HG03565 (cell line): Measurements from ENCODE around the gene SH3RF3.
"Not testable (repeated sequence)": the region's sequence is repeated elsewhere in the genome, so short reads cannot be mapped to it uniquely, and the experiment has no call there.

Source experiments
- ATAC-seq: cut with Tn5 transposase; IDR thresholded peaks from one replicate; pipeline ENCODE4 v1.9.1; 2021; ENCODE audit warnings: mild to moderate bottlenecking, moderate library complexity; ENCODE audit not compliant: unreplicated experiment

The SH3RF3 gene

DNA sequence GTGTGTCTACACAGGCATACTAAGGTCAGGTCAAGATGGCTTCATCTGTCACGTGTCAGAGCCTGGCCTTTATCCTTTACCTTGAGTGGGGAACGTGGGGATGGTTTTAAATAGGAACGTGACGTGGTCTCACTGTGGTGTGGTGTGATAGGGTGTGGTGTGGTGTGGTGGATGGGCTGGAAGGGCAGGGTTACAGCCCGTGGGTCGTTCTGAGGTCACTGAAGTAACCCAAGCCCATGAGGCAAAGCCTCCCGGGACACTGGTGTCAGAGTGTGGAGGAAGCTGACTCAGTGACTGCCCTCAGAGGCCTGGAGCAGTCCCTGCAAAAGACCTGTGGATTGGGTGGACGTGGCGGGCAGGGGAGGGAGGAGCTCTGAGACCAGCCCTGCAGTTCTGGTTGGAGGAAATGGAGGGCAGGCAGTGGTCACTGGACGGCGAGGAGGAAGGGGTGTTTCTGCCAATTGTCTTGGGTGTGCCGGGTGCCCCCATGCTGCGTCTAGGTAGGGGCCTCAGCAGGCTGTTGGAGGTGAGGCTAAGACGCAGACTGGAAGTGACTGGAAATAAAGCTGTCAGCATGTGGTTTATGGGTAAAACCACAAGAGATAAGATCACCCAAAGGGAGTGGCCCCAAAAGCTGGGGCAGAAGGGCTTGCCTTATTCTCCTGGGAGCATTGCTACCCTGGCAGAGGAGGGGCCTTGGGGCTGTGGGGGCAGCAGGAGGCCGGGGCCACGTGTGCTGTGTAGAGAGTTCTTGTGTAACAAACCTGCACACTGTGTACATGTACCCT is 84.8 kb downstream of the SH3RF3 start:
- ATAC-seq, result peak; percentile 79

DNA sequence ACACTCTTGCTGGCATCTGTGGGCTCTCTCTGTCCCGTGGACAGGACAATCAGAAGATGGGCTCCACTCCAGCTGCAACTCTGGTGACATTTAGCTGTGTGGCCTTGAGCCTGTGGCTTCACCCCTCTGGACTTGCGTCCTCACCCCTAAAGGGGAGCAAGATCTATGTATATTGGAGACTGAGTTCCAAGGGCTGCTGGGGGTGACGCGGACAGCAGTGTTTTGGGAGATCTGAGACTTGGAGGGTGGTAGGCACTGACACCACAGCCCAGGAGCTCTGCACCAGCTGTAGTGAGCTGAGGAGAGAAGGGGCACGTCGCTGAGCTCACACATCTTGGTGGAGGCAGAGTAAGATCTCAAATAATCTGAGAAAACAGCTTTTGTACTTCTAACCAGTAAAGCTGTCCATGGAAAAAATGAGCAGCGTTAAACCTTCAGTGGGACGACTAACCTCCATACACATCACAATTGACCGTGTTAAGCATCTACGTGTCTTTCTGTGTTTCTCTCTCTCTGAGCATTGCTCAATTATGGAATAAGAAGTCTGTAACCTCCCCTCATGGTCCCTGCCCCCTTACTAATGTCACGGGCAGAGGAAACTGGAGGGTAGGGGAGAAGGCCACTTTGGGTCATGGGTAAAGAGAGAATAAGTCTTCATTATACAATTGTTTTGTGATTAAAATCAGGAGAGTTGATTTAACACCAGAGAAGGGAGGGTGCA is 85.8 kb downstream of the SH3RF3 start:
- ATAC-seq, result no peak

DNA sequence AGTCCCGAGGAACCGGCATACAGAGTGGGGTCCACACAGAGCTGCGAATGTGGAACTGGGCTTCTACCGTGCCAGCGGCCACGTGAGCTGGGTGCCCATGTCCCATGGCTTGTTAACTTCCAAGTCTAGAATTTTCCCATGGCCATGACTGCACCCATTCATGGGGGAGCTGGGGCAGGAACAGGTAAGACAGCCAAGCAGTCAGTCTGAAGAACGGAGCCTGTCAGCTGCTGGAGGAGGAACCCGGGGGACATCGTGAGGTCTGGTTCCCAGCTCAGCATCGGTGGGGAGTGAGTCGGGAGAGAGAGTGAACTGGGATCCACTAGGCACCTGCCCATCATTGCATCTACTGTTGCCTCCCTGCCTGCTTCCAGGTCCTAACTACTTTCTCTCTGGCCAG is 86.9 kb downstream of the SH3RF3 start:
- no peak for ATAC-seq

DNA sequence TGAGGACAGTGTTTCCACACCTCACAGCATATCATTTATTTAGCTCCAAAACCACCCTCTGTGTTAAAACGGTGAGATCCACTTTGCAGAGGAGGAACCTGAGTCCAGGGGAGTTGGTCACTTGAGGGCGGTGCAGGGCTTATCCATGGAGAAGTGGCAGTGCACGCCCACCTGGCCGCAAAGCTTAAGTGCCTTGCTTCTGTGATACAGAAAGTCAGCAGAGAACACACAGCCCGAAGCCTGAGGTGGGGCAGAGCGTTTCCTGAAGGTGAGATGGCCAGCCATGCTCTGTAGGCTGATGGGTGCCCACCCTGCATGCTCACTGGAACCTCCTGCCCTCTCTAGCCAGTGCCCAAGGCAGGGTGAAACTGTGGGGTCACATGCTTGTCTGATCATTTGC is 87.3 kb downstream of the SH3RF3 start:
- ATAC-seq, result no peak

DNA sequence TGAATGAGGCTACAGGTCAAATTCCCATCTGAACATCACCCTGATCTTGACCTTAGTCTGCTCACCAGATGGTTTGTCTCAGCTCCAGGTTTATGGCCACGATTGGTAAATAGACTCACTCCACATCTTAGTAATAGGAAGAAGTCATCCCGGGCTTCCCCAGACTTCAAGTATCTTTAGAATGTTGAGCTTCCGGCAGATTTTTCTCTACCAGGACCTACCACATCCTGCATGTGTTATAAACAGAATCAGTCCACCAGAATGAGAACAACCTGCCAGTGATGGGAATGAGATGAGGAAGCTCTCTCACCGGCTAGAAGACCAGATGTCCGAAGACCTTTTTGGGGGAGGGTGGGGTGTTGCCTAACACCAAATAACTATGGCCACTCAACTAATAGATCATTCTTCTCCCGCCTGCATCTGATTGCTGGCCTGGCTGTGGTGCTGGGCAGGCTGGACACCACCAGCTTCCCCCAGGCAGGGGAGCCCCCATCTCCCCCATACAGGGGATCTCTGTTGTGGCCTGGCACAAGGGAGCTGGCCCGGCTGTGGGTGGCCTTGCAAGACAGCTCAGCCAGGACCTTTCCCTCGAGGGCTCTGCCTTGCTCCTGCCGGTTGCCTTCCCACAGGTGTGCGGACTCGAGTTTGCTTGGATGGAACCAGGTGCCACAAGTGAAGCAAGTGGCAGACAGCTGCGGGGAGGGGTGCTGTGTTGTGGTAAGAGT is 88.5 kb downstream of the SH3RF3 start:
- no peak for ATAC-seq

DNA sequence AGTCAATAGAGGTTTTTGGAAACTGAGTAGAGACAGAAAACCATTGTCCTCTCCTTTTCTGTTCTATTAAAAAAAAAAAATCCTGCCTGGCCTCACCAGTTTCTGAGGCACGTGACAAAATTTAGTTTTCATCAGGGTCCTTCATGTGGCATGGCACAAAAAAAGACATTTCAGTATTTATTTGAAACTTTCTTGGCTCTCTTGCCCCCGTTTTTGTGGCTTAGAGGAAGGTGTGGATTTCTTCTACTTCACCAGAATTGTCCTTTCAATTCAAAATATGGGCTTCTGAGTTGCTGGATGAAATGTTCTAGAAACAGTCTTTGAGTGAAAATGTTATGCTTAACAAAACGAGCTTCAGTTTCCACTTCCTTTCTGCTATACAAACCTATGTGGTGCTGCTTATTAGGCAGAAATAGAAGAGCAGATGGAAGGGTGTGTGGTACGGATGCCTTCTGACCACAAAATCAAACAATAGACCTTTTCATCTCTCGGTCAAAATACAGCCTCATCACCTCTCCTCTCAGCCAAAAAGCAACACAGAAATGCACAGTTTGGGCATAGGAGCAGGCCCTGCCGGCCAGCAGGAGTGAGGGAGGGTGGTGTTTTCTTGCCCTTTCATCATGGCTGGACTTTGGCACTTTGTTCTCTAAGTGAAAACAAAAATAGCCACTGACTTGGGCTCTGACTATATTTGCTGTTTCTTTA is 89.2 kb downstream of the SH3RF3 start:
- ATAC-seq, result peak; percentile 29

DNA sequence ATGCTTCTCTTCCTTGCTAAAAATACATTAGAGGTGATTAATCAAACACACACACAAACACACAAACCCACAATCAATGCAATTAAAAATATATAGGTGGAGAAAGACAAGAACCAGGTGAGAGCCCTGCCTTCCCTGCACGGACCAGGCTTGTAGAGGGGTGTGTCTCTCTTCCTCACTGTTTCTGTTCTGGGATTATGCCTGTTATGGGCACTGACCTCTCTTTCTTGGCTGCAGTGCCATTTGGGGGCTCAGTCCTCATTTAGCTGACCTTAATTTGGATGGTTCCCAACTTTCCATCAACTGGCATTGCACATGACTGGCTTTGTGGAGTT is 89.8 kb downstream of the SH3RF3 start:
- ATAC-seq, result no peak

DNA sequence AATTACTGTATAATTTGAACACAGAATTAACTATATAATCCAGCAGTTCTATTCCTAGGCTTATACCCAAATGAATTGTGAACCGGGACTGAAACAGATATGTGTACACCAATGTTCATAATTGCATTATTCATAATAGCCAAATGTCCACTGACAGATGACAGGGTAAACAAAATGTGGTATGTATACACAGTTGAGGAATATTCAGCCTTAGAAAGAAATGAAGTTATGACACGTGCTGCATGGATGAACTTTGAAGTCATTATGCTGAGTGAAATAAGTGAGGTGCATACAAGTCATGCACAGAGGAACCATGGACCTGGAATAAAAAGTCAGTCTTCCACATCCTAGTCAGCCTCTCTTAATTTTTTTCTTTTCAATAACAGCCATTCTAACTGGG is 91.9 kb downstream of the SH3RF3 start:
- no peak for ATAC-seq

DNA sequence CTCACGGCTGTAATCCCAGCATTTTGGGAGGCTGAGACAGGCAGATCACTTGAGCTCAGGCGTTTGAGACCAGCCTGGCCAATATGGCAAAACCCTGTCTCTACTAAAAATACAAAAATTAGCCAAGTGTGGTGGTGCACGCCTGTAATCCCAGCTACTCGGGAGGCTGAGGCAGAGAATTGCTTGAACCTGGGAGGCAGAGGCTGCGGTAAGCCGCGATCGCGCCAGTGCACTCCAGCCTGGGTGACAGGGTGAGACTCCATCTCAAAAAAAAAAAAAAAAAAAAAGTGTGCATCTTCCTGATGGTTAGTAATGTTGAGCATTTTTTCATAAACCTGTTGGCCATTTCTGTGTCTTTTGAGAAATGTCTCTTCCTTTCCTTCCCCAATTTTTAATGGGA is 92.3 kb downstream of the SH3RF3 start:
- ATAC-seq, result not testable (repeated sequence)

DNA sequence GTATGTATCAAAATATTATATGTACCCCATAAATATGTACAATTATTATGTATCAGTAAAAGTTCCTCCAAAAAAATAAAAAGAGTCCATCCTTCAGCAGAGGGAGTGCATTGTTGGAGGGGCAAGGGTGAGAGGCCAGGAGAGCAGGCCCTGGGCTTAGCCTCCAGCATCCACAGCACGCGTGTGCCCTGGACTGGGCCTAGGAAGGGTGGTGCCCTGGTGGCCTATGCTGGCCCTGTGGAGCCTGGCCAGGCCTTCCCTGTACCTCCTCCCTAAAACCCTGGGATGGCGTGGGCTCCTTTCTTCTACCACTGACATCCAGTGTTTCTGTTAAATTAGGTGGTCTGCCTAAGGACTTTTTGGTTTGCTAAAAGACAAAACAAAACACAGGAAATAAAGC is 93.4 kb downstream of the SH3RF3 start:
- ATAC-seq, result no peak

DNA sequence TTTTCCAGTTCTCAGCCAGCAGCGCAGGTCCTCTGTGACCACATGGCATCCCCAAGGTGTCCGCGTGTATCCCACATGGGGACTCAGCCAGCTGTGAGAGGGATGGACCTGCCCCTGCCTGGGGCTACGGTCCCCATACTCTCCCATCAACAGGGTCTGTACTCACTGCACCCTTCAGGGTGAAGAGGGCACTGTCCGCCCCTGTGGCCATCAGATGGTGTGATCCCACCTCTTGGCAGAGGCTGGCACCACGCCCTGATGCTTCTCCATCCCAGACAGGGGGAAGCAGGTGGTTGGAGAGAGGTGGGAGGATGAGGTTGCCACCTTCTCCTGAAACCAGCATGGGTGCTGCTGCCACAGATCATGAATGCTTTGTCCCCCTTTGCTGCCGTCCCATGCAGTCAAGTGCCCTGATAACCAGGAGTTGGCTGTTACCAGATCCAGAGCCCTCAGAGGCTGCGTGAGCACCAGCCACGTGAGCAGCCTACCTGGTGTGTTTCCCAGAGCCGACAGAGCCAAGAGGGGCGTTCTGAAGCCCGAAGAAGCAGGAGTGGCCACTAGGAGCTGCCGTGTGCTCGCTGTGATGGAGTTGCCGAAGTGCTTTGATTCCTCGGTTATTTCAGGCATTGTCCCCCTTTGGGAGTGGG is 93.9 kb downstream of the SH3RF3 start:
- no peak for ATAC-seq

DNA sequence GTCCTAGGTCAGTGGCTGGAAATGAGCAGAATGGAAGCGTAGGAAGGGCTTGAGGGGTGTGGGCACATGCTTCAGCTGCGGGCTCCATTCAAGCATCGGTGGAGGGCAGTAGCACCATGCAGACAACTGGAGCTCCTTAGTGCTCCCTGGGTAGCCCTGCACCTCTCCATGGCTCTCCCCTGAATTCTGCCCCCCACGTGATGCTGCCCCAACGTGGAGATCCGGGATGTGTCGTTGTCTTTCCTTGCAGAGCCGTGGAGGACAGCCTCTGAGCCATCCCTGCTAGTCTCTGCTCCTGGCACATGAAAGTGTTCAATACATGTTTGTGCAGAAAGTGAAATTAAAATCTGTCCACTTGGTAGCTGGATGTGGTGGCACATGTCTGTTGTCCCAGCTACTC is 94.5 kb downstream of the SH3RF3 start:
- ATAC-seq, result no peak

DNA sequence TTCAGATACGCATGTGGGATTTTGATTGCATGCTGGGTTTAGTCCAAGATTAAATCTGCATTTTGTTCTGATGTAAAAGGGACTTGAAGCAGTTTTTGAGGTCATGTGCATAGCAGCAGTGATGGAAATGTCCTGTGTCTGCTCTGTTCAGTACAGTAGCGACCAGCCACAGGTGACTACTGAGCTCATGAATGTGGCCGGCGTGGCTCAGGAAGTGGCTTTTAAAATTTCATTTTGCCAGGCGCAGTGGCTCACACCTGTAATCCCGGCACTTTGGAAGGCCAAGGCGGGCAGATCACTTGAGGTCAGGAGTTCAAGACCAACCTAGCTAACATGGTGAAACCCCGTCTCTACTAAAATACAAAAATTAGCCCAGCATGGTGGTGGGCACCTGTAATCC is 95.3 kb downstream of the SH3RF3 start:
- not testable (repeated sequence) for ATAC-seq

DNA sequence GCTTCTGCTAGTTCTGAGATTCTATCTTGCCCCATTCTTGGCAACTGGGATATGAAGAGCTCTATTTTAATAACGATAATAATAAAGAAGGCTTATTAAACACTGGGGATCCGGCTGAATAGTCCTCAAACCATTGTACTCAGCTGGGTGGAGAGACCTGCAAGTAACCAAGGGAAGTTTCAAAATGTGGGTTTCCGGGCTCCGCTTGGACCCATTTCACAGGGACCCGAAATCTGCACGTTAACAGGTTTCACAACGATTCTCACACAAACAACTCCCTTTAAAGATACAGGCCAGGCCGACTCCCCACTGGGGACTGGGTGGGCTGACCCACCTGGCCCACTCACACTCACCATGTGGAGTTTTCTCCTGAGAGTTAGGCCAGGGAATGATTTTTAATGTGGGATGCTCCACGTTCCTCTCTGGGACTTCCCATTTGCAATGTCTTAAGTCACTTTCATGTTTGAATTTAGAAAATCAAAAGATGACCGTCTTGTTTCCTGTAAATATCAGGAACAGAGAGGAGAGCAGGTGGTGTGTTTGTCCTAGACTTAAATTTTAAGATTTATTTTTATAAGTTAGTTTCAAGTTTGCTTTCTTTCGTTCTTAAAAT is 96.3 kb downstream of the SH3RF3 start:
- ATAC-seq, result no peak

DNA sequence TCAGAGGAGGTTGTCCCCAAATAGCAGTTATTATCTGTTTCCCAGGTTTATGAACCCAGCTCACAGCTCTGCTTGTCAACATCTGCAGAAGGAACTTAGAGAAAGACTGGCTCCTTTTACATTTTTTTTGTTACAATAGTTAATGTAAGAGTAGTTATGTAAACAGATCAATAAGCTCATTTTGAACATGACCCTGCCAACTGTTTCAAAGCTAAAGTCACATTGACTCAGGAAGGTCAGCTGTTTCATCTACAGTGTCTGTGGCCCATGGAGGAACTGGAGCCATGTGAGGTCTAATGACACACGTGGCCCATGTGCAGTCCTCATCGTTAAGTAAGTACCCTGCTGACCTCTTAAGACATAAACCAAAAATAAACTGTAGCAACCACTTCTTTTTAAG is 97.1 kb downstream of the SH3RF3 start:
- no peak for ATAC-seq

DNA sequence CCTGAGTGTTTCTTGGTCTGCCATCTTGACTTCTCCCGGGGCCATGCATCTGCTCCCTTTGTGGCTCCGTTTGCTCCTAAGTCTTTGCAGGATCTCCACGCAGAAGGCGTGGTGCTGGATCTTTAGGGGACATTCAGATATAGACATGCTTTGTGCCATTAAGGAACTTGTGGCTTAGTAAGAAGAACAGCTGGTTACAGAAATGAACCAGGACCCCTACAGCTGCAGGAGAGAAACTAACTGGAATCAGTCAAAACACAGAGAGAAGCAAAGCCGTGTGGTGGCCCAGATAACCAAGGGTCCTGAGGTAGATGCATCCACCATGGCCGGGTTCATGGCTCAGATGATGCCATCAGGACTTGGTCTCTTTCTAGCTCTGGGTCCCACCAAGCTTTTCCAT is 97.6 kb downstream of the SH3RF3 start:
- no peak for ATAC-seq

DNA sequence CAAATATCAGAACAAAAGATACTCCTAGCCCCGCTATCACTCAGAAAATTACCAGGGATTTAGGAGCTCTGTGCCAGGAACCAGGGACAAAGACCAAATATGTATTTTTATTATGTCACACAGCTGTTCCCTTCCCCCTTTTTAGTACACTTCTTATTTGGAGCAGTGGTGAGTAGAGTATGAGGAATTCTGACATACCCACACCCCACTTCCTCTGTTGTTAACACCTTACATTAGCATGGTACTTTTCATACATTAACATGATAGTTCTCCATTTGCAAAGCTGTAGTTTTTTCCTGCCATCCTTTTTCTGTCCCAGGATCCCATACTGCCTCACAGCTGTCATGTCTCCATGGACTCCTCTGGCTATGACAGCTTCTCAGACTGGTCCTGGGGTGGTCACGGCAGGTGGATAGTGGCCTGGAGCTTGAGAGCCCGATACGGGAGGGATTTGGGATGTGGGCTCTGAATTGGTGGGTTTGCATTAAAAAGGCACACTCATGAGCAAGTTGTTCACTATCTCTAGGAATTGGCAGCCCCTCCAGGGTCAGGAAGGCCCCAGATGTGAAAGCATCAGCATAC is 100.2 kb downstream of the SH3RF3 start:
- ATAC-seq, result no peak

DNA sequence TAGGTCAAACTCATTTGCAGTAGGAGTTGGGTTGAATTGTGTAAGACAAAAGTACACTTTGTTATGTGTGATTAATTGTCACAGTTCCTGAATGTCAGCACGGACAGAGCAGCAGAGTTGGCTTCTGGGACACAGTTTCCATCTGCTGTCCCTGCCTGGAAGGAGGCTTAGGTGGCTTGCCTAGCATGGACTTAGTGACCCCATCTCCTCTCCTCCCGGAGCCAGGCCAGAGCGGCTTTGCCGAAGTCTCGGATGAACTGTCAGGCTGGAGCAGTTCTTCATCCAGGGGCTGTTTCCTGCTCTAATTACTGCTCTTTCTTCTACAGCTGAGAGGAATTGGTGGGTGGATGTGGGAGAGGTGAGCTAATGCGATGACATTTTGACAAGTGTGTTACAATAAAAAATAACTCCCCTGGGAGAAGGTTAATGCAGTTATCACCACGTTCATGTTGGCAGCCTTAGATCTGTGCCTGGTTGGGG is 102.0 kb downstream of the SH3RF3 start:
- no peak for ATAC-seq

DNA sequence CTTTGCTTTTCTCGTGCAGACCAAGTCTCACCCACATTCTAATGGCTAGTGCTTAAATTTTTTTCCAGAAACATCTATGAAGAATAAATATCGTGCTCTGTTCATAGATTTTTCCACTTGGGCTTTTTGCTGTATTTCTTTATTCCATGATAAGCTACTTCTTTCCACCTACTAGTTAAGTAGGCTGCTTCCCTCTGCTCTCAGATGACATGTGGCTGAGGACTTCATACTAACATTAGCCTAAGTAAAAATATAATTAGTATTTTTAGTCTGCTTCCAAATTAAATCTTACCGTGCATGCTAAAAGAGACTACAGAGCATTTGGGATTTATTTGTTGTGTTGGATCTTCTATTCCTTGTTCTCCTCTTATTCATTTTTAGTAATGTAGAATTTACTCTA is 102.4 kb downstream of the SH3RF3 start:
- ATAC-seq, result no peak
